Inflammatory macrophage treated with lipopolysaccharide for 1 hour (primary cell): Measurements from ENCODE around the gene PRPF6.
A peak's percentile ranks its signal among the peaks of the same experiment; 100 is the strongest.

Source experiments
- DNase-seq, 2 donors: peaks; one replicate each; pipeline ENCODE4 v3.0.0-alpha.2; 2020 to 2022

PRPF6 gene

GRCh38 chr20:64068386-64069208 lies 87.7 kb downstream of the PRPF6 start:
- no peak for DNase-seq

- no peak for DNase-seq
Measured at GRCh38 chr20:64069209-64069613, 88.3 kb downstream of the PRPF6 start.

GRCh38 chr20:64069614-64070243 lies 88.8 kb downstream of the PRPF6 start:
- no peak for DNase-seq

GRCh38 chr20:64070244-64070993 lies 89.5 kb downstream of the PRPF6 start:
- no peak for DNase-seq

GRCh38 chr20:64071341-64072332 lies 90.7 kb downstream of the PRPF6 start:
- DNase-seq = no peak

GRCh38 chr20:64072498-64073063 lies 91.6 kb downstream of the PRPF6 start:
- DNase-seq = no peak

GRCh38 chr20:64073476-64074183 lies 92.7 kb downstream of the PRPF6 start:
- no peak for DNase-seq

GRCh38 chr20:64074184-64074789 lies 93.4 kb downstream of the PRPF6 start:
- DNase-seq = no peak

GRCh38 chr20:64074963-64075362 lies 94.0 kb downstream of the PRPF6 start:
- no peak for DNase-seq

- DNase-seq = no peak
Measured at GRCh38 chr20:64075556-64075955, 94.6 kb downstream of the PRPF6 start.

GRCh38 chr20:64076061-64076997 lies 95.4 kb downstream of the PRPF6 start:
- no peak for DNase-seq

- DNase-seq = peak; percentile 28 to 51
Measured at GRCh38 chr20:64077094-64077493, 96.2 kb downstream of the PRPF6 start.

GRCh38 chr20:64077541-64077875 lies 96.6 kb downstream of the PRPF6 start:
- no peak for DNase-seq

GRCh38 chr20:64077876-64078551 lies 97.1 kb downstream of the PRPF6 start:
- DNase-seq = no peak

GRCh38 chr20:64078934-64079272 lies 98.0 kb downstream of the PRPF6 start:
- no peak for DNase-seq

- DNase-seq = peak; percentile 82 to 86
Measured at GRCh38 chr20:64079273-64080012, 98.5 kb downstream of the PRPF6 start, which contains the start of gene RGS19. Gene RGS19 (minus strand): TSS chr20:64079518. CDS start chr20:64076886, 2,632 bp downstream.

GRCh38 chr20:64080013-64080812 lies 99.3 kb downstream of the PRPF6 start, which contains the start of gene OPRL1:
Gene OPRL1 (plus strand): TSS chr20:64080082. CDS start chr20:64092721, 12,639 bp downstream.
- DNase-seq = peak in 1 of 2 donors; percentile 46
